ENCODE data around the gene PIGBOS1.
A peak's percentile ranks its signal among the peaks of the same experiment; 100 is the strongest.

The PIGBOS1 gene

GRCh38 chr15:55279100-55279745 is 39.7 kb downstream of the PIGBOS1 start:
- Mint-ChIP-seq H3K4me1 (no peaks in the 10 kb centered on the region), H3K4me3 (no peak overlapping the region), H3K9me3 (no peaks in the 10 kb centered on the region), H3K27me3 (ENCODE audit: low read depth) (no peaks in the 10 kb centered on the region), H3K27ac (no peak overlapping the region), H3K36me3 (ENCODE audit: low read depth) (no peaks in the 10 kb centered on the region)
- TF ChIP-seq CTCF (IDR thresholded peaks at IDR 0.05; ENCODE audit: unreplicated experiment in 3 of 3) = no peak

GRCh38 chr15:55277715-55278114 is 41.2 kb downstream of the PIGBOS1 start:
- no peaks in the 10 kb centered on the region for H3K27me3 Mint-ChIP-seq (ENCODE audit: low read depth)
- no peak overlapping the region for H3K27ac Mint-ChIP-seq
- peaks cover 7% of the 10 kb centered on the region for H3K36me3 Mint-ChIP-seq (ENCODE audit: low read depth)
- peaks cover 3% of the 10 kb centered on the region for H3K9me3 Mint-ChIP-seq
- H3K4me3 Mint-ChIP-seq = no peak overlapping the region
- no peak for TF ChIP-seq CTCF (IDR thresholded peaks at IDR 0.05; ENCODE audit: unreplicated experiment in 3 of 3)
- no peaks in the 10 kb centered on the region for H3K4me1 Mint-ChIP-seq

- TF ChIP-seq CTCF (IDR thresholded peaks at IDR 0.05; ENCODE audit: unreplicated experiment in 3 of 3) = no peak
- Mint-ChIP-seq H3K27ac (no peak overlapping the region), H3K36me3 (ENCODE audit: low read depth) (peaks cover 7% of the 10 kb centered on the region), H3K4me3 (no peak overlapping the region), H3K27me3 (ENCODE audit: low read depth) (no peaks in the 10 kb centered on the region), H3K4me1 (no peaks in the 10 kb centered on the region), H3K9me3 (peaks cover 3% of the 10 kb centered on the region)
Observed at GRCh38 chr15:55277116-55277564, 41.8 kb downstream of the PIGBOS1 start.

- no peak for TF ChIP-seq CTCF (IDR thresholded peaks at IDR 0.05; ENCODE audit: unreplicated experiment in 3 of 3)
- H3K9me3 Mint-ChIP-seq = peaks cover 3% of the 10 kb centered on the region
- no peak overlapping the region for H3K27ac Mint-ChIP-seq
- H3K4me1 Mint-ChIP-seq = no peaks in the 10 kb centered on the region
- peaks cover 7% of the 10 kb centered on the region for H3K36me3 Mint-ChIP-seq (ENCODE audit: low read depth)
- no peak overlapping the region for H3K4me3 Mint-ChIP-seq
- H3K27me3 Mint-ChIP-seq (ENCODE audit: low read depth) = no peaks in the 10 kb centered on the region
Observed at GRCh38 chr15:55276324-55276723, 42.6 kb downstream of the PIGBOS1 start.

GRCh38 chr15:55270291-55270690 is 48.6 kb downstream of the PIGBOS1 start:
- Mint-ChIP-seq H3K4me3 (no peak overlapping the region), H3K27me3 (ENCODE audit: low read depth) (no peaks in the 10 kb centered on the region), H3K27ac (peak overlapping the region in 1 of 3 experiments; percentile 41), H3K36me3 (ENCODE audit: low read depth) (peaks cover 7% of the 10 kb centered on the region), H3K4me1 (peaks cover 6% of the 10 kb centered on the region), H3K9me3 (peaks cover 3% of the 10 kb centered on the region)
- no peak for TF ChIP-seq CTCF (IDR thresholded peaks at IDR 0.05; ENCODE audit: unreplicated experiment in 3 of 3)

- Mint-ChIP-seq H3K36me3 (ENCODE audit: low read depth) (no peaks in the 10 kb centered on the region), H3K9me3 (no peaks in the 10 kb centered on the region), H3K27me3 (ENCODE audit: low read depth) (no peaks in the 10 kb centered on the region), H3K4me3 (no peak overlapping the region), H3K27ac (no peak overlapping the region), H3K4me1 (peaks cover 6% of the 10 kb centered on the region)
- no peak for TF ChIP-seq CTCF (IDR thresholded peaks at IDR 0.05; ENCODE audit: unreplicated experiment in 3 of 3)
Observed at GRCh38 chr15:55268176-55268695, 50.7 kb downstream of the PIGBOS1 start.

Data from nephron (organoid).